Trophoblast cell (in vitro differentiated cells and primary cell): Measurements from ENCODE around the gene TRERF1.

Experiments used
- DNase-seq, 2 donors: peaks; one replicate each; pipeline ENCODE4 v3.0.0-alpha.2; 2016
- H2AFZ ChIP-seq: 2 replicates; pipeline ENCODE4 v1.6.1; 2013; ENCODE audit warnings: low read length, moderate library complexity, mild to moderate bottlenecking; ENCODE audit not compliant: insufficient read depth, poor library complexity
- H2AK5ac ChIP-seq: 2 replicates; pipeline ENCODE4 v1.6.1; 2013; ENCODE audit warnings: mild to moderate bottlenecking, low read length
- H2BK120ac ChIP-seq: 2 replicates; pipeline ENCODE4 v1.6.1; 2013; ENCODE audit warnings: low read length, mild to moderate bottlenecking, moderate library complexity; ENCODE audit not compliant: insufficient read depth, poor library complexity
- H2BK12ac ChIP-seq: 2 replicates; pipeline ENCODE4 v1.6.1; 2013; ENCODE audit warnings: mild to moderate bottlenecking, low read length, moderate library complexity
- H2BK5ac ChIP-seq: 2 replicates; pipeline ENCODE4 v1.6.1; 2013; ENCODE audit warnings: low read length, low read depth, moderate library complexity, mild to moderate bottlenecking; ENCODE audit not compliant: poor library complexity
- H3K14ac ChIP-seq: 2 replicates; pipeline ENCODE4 v1.6.1; 2013; ENCODE audit warnings: mild to moderate bottlenecking, low read length
- H3K18ac ChIP-seq: 2 replicates; pipeline ENCODE4 v1.6.1; 2013; ENCODE audit warnings: mild to moderate bottlenecking, low read length
- H3K23ac ChIP-seq: 2 replicates; pipeline ENCODE4 v1.6.1; 2013; ENCODE audit warnings: low read length
- H3K27ac ChIP-seq: 2 replicates; pipeline ENCODE4 v1.5.1; 2013; ENCODE audit warnings: low read depth, mild to moderate bottlenecking, inconsistent platforms, low read length, moderate library complexity
- H3K27me3 ChIP-seq: 2 replicates; pipeline ENCODE4 v1.6.1; 2013; ENCODE audit warnings: inconsistent platforms, mild to moderate bottlenecking, low read length, moderate library complexity; ENCODE audit not compliant: insufficient read depth
- H3K36me3 ChIP-seq, 2 experiments: 1 replicate in 1 of 2; 2 replicates in 1 of 2; pipeline ENCODE4 v1.6.1; 2013; ENCODE audit warnings: low read length in 2 of 2, mild to moderate bottlenecking in 2 of 2, moderate library complexity in 1 of 2; ENCODE audit not compliant: insufficient read depth in 2 of 2, control insufficient read depth in 1 of 2
- H3K4ac ChIP-seq: 2 replicates; pipeline ENCODE4 v1.6.1; 2013; ENCODE audit warnings: low read depth, mild to moderate bottlenecking, low read length, moderate library complexity
- H3K4me1 ChIP-seq, 2 experiments: 1 replicate in 1 of 2; 2 replicates in 1 of 2; pipeline ENCODE4 v1.6.1; 2013; ENCODE audit warnings: low read length in 2 of 2, mild to moderate bottlenecking in 2 of 2, moderate library complexity in 1 of 2; ENCODE audit not compliant: insufficient read depth in 2 of 2, control insufficient read depth in 1 of 2
- H3K4me2 ChIP-seq: 2 replicates; pipeline ENCODE4 v1.6.1; 2013; ENCODE audit warnings: inconsistent platforms, mild to moderate bottlenecking, low read length, moderate library complexity
- H3K4me3 ChIP-seq: 2 replicates; pipeline ENCODE4 v1.5.1; 2013; ENCODE audit warnings: mild to moderate bottlenecking, low read depth, low read length, inconsistent platforms
- H3K79me1 ChIP-seq: one replicate; pipeline ENCODE4 v1.6.1; 2013; ENCODE audit warnings: low read length
- H3K79me2 ChIP-seq: 2 replicates; pipeline ENCODE4 v1.6.1; 2013; ENCODE audit warnings: low read length, mild to moderate bottlenecking; ENCODE audit not compliant: control insufficient read depth, insufficient read depth, poor library complexity
- H3K9ac ChIP-seq: 2 replicates; pipeline ENCODE4 v1.6.1; 2013; ENCODE audit warnings: mild to moderate bottlenecking, low read length
- H3K9me3 ChIP-seq: 2 replicates; pipeline ENCODE4 v1.6.1; 2013; ENCODE audit warnings: low read depth, mild to moderate bottlenecking, control low read depth, inconsistent platforms, low read length; ENCODE audit not compliant: insufficient read depth
- H4K12ac ChIP-seq: 2 replicates; pipeline ENCODE4 v1.6.1; 2013; ENCODE audit warnings: low read depth, mild to moderate bottlenecking, low read length, moderate library complexity
- H4K8ac ChIP-seq: 2 replicates; pipeline ENCODE4 v1.6.1; 2013; ENCODE audit warnings: low read depth, mild to moderate bottlenecking, low read length, moderate library complexity
- H4K91ac ChIP-seq: one replicate; pipeline ENCODE4 v1.6.1; 2013; ENCODE audit warnings: low read depth, mild to moderate bottlenecking, low read length, moderate library complexity
- WGBS: extraction: QIAGEN DNeasy Blood & Tissue Kit; methylation state at CpG from one replicate; pipeline ENCODE4 v1.1.7; 2013; ENCODE audit warnings: missing lambda C conversion rate; ENCODE audit not compliant: insufficient read length, insufficient coverage; ENCODE audit errors: extremely low coverage; 5-methylcytosine and 5-hydroxymethylcytosine counted together

The TRERF1 gene

GRCh38 chr6:42249279-42249678 is 202.4 kb downstream of the TRERF1 start:
- H3K23ac ChIP-seq: no peak overlapping the region

GRCh38 chr6:42243046-42243445 is 208.7 kb downstream of the TRERF1 start:
- DNase-seq: no peak
- H3K23ac ChIP-seq: no peak overlapping the region
- H4K8ac ChIP-seq: no peak overlapping the region
- no peak overlapping the region for H3K4me3 ChIP-seq
- no peak overlapping the region for H2AFZ ChIP-seq
- H2AK5ac ChIP-seq: no peak overlapping the region
- no peak overlapping the region for H3K4me2 ChIP-seq
- no CpG with 5 or more reads among the region's 11 CpGs for WGBS
- no peaks in the 10 kb centered on the region for H3K27me3 ChIP-seq
- no peak overlapping the region for H3K9ac ChIP-seq
- no peak overlapping the region for H3K14ac ChIP-seq
- no peaks in the 10 kb centered on the region for H3K79me2 ChIP-seq
- H3K79me1 ChIP-seq: no peaks in the 10 kb centered on the region
- H2BK120ac ChIP-seq: no peak overlapping the region
- H3K36me3 ChIP-seq: peaks cover 0 to 4% of the 10 kb centered on the region in 2 experiments
- H3K27ac ChIP-seq: no peak overlapping the region
- no peak overlapping the region for H4K91ac ChIP-seq
- no peak overlapping the region for H4K12ac ChIP-seq
- no peak overlapping the region for H2BK5ac ChIP-seq
- H2BK12ac ChIP-seq: no peak overlapping the region
- H3K18ac ChIP-seq: no peak overlapping the region
- H3K4ac ChIP-seq: no peak overlapping the region
- no peaks in the 10 kb centered on the region for H3K4me1 ChIP-seq
- no peaks in the 10 kb centered on the region for H3K9me3 ChIP-seq

More at GRCh38 chr6:42249279-42249678, 202.4 kb downstream of the TRERF1 start:
- no peaks in the 10 kb centered on the region for H3K79me1 ChIP-seq
- no peak overlapping the region for H3K4me3 ChIP-seq
- H3K4ac ChIP-seq: no peak overlapping the region
- no peak overlapping the region for H4K91ac ChIP-seq
- H2BK120ac ChIP-seq: no peak overlapping the region
- no CpG with 5 or more reads among the region's 3 CpGs for WGBS
- H3K79me2 ChIP-seq: no peaks in the 10 kb centered on the region
- H2BK5ac ChIP-seq: no peak overlapping the region
- H3K36me3 ChIP-seq: peaks cover 3 to 4% of the 10 kb centered on the region in 2 experiments
- no peak overlapping the region for H3K9ac ChIP-seq
- H3K27me3 ChIP-seq: no peaks in the 10 kb centered on the region
- H3K9me3 ChIP-seq: no peaks in the 10 kb centered on the region
- H3K4me1 ChIP-seq: no peaks in the 10 kb centered on the region
- H4K12ac ChIP-seq: no peak overlapping the region
- H3K4me2 ChIP-seq: no peak overlapping the region
- no peak overlapping the region for H4K8ac ChIP-seq
- no peak overlapping the region for H3K18ac ChIP-seq
- no peak for DNase-seq
- H2AFZ ChIP-seq: no peak overlapping the region
- no peak overlapping the region for H3K14ac ChIP-seq
- no peak overlapping the region for H2AK5ac ChIP-seq
- H2BK12ac ChIP-seq: no peak overlapping the region
- H3K27ac ChIP-seq: no peak overlapping the region

- peaks cover 0 to 4% of the 10 kb centered on the region in 2 experiments for H3K36me3 ChIP-seq
- H3K4me3 ChIP-seq: no peak overlapping the region
- no peak for DNase-seq
- H3K27me3 ChIP-seq: no peaks in the 10 kb centered on the region
- H3K79me1 ChIP-seq: no peaks in the 10 kb centered on the region
- no peak overlapping the region for H2AK5ac ChIP-seq
- H3K23ac ChIP-seq: no peak overlapping the region
- no CpG with 5 or more reads among the region's 5 CpGs for WGBS
- no peak overlapping the region for H4K91ac ChIP-seq
- H3K79me2 ChIP-seq: no peaks in the 10 kb centered on the region
- no peak overlapping the region for H3K9ac ChIP-seq
- H2AFZ ChIP-seq: no peak overlapping the region
- H2BK5ac ChIP-seq: no peak overlapping the region
- no peak overlapping the region for H3K4me2 ChIP-seq
- no peak overlapping the region for H2BK120ac ChIP-seq
- no peak overlapping the region for H4K12ac ChIP-seq
- no peak overlapping the region for H3K27ac ChIP-seq
- H4K8ac ChIP-seq: no peak overlapping the region
- no peak overlapping the region for H3K4ac ChIP-seq
- no peak overlapping the region for H2BK12ac ChIP-seq
- H3K4me1 ChIP-seq: no peaks in the 10 kb centered on the region
- H3K14ac ChIP-seq: no peak overlapping the region
- H3K18ac ChIP-seq: no peak overlapping the region
- no peaks in the 10 kb centered on the region for H3K9me3 ChIP-seq
Observed at GRCh38 chr6:42241915-42242314, 209.8 kb downstream of the TRERF1 start.

GRCh38 chr6:42239736-42240375 is 211.9 kb downstream of the TRERF1 start:
- Histone ChIP-seq H2AFZ (no peak overlapping the region), H2BK5ac (no peak overlapping the region), H3K9ac (no peak overlapping the region), H3K79me2 (no peaks in the 10 kb centered on the region), H4K12ac (no peak overlapping the region), H4K8ac (no peak overlapping the region), H3K18ac (no peak overlapping the region), H3K4me1 (no peaks in the 10 kb centered on the region), H3K27me3 (no peaks in the 10 kb centered on the region), H3K14ac (no peak overlapping the region), H2BK120ac (no peak overlapping the region), H3K4ac (no peak overlapping the region), H3K36me3 (peaks cover 0 to 4% of the 10 kb centered on the region in 2 experiments), H3K9me3 (no peaks in the 10 kb centered on the region), H3K79me1 (no peaks in the 10 kb centered on the region), H3K4me2 (no peak overlapping the region), H3K23ac (no peak overlapping the region), H3K27ac (no peak overlapping the region), H3K4me3 (no peak overlapping the region), H2AK5ac (no peak overlapping the region), H2BK12ac (no peak overlapping the region), H4K91ac (no peak overlapping the region)
- DNase-seq: peak in 1 of 2 donors; percentile 44
- WGBS: no CpG with 5 or more reads among the region's 7 CpGs
